ENCODE data around the gene ABCA4. TPM values are rescaled to one million over a fixed set of nuclear protein-coding genes. Genes with fewer than 3 reads are reported as not detected.

ABCA4 gene
- total RNA-seq, 4 donors from 2014 or later: not detected

DNA sequence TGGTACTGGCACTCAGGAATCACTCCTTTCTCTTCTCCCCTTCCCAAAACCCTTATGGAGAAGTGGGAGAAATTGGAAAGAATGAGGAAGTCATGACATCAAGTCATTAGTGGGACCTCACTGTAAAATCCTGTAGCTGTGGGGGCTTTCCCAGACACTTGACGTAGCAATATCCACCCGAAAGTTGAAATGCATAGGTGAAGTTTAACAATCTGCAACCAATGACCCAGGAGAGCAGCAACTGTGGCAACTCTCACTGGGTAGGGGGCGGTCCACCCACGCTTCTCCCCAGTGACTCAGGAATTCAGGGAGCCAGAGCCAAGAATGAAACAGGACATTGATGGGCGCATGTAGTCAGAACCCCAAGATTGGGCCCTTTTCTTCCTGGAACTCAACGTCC, 27.0 kb downstream of the ABCA4 start:
- Histone ChIP-seq H3K27me3 (no peaks in the 10 kb centered on the region), H3K4me1 (peaks cover 35 to 59% of the 10 kb centered on the region in 2 donors), H3K36me3 (no peaks in the 10 kb centered on the region), H3K4me3 (peak overlapping the region in 2 of 4 donors; percentile 6 to 7), H3K27ac (peak overlapping the region; percentile 71 to 80 (median 73)), H3K9me3 (no peaks in the 10 kb centered on the region)
- TF ChIP-seq, protein P1, sequence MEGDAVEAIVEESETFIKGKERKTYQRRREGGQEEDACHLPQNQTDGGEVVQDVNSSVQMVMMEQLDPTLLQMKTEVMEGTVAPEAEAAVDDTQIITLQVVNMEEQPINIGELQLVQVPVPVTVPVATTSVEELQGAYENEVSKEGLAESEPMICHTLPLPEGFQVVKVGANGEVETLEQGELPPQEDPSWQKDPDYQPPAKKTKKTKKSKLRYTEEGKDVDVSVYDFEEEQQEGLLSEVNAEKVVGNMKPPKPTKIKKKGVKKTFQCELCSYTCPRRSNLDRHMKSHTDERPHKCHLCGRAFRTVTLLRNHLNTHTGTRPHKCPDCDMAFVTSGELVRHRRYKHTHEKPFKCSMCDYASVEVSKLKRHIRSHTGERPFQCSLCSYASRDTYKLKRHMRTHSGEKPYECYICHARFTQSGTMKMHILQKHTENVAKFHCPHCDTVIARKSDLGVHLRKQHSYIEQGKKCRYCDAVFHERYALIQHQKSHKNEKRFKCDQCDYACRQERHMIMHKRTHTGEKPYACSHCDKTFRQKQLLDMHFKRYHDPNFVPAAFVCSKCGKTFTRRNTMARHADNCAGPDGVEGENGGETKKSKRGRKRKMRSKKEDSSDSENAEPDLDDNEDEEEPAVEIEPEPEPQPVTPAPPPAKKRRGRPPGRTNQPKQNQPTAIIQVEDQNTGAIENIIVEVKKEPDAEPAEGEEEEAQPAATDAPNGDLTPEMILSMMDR (IDR thresholded peaks at IDR 0.05 in 4 of 5, conservative IDR thresholded peaks at IDR 0.05 in 1 of 5): no peak
- TF ChIP-seq POLR2A (IDR thresholded peaks at IDR 0.05): no peak
- DNase-seq (no peak), ATAC-seq (no peak)
- in situ Hi-C loops (cut with MboI; ENCODE audit: low sequenced_read_pairs in 4 of 4): no loop called here
- intact Hi-C loops (cut with DNase I; ENCODE audit: low total_unique reads): no loop called here

DNA sequence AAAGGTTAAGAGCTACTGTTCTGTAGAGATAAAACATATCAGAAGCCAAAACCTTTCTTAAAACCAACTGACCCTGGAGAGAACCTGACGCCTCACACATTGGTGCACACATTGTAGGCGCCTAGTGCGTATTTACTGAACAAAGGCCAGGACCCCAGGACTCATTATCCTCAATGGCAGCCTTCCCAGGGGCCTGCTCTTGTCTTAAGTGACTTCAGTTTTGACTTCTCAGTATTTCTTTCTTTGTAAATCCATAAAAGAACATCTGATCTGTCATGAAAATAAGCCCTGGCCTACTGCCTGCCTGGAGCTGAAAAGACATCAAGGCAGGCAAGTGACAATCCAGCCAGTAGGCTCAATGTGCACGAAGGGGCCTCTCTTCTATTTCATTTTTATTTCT, 27.6 kb downstream of the ABCA4 start:
- H3K27ac ChIP-seq: peak overlapping the region; percentile 71 to 80 (median 73)
- in situ Hi-C loops (cut with MboI; ENCODE audit: low sequenced_read_pairs in 4 of 4): no loop called here
- TF ChIP-seq, protein P1 (IDR thresholded peaks at IDR 0.05 in 4 of 5, conservative IDR thresholded peaks at IDR 0.05 in 1 of 5): no peak
- no peak for ATAC-seq
- no peak overlapping the region for H3K4me3 ChIP-seq
- H3K4me1 ChIP-seq: peaks cover 35 to 59% of the 10 kb centered on the region in 2 donors
- intact Hi-C loops (cut with DNase I; ENCODE audit: low total_unique reads): no loop called here
- H3K27me3 ChIP-seq: no peaks in the 10 kb centered on the region
- no peaks in the 10 kb centered on the region for H3K9me3 ChIP-seq
- DNase-seq: no peak
- H3K36me3 ChIP-seq: no peaks in the 10 kb centered on the region

DNA sequence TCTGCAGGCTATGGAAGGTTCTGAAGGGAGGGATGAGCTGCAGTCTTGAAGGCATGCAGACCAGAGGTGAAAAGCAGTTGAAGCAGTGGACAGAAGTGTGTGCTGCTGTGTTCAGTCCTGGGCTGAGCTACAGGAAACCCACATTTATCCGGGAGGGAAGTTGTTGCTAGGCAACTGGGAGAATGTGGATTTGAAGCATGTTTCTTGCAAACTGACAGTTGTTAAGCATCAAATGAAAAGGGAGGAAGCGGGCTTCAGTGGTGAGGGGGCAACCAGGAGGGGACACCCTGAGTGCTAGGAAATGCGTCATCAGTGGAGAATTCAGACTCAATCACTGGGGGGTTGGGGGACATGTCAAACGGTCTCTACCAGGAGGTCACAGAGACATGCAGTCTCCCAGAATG, 28.7 kb downstream of the ABCA4 start:
- TF ChIP-seq, protein P1 (IDR thresholded peaks at IDR 0.05 in 4 of 5, conservative IDR thresholded peaks at IDR 0.05 in 1 of 5): no peak
- TF ChIP-seq POLR2A (IDR thresholded peaks at IDR 0.05): no peak
- Histone ChIP-seq H3K4me1 (peaks cover 35 to 56% of the 10 kb centered on the region in 2 donors), H3K27me3 (no peaks in the 10 kb centered on the region), H3K27ac (peak overlapping the region; percentile 71 to 80 (median 73)), H3K4me3 (no peak overlapping the region), H3K36me3 (no peaks in the 10 kb centered on the region), H3K9me3 (no peaks in the 10 kb centered on the region)
- no peak for DNase-seq
- in situ Hi-C loops (cut with MboI; ENCODE audit: low sequenced_read_pairs in 4 of 4): no loop called here
- intact Hi-C loops (cut with DNase I; ENCODE audit: low total_unique reads): no loop called here
- no peak for ATAC-seq

DNA sequence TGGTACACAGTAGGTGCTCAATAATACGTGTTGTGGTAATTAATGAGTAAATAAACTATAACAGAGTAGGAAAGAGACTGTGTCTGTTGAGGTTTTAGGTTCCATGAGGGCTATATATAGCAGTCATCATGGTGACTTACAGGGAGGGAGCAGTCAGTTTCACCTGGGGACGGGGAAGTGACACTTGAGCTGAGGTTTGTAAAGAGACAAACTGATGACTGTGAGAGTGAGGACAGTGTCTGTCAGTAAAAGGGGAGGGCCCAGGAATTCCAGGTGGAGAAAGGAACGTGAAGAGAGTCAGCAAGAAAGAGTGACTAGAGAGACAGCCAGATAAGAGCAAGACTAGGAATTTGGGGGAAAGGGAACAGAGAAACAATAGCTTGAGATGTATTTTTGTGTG, 30.2 kb downstream of the ABCA4 start:
- no peaks in the 10 kb centered on the region for H3K9me3 ChIP-seq
- ATAC-seq (no peak), DNase-seq (no peak)
- in situ Hi-C loops (cut with MboI; ENCODE audit: low sequenced_read_pairs in 4 of 4): no loop called here
- intact Hi-C loops (cut with DNase I; ENCODE audit: low total_unique reads): no loop called here
- no peaks in the 10 kb centered on the region for H3K27me3 ChIP-seq
- H3K4me3 ChIP-seq: no peak overlapping the region
- H3K36me3 ChIP-seq: no peaks in the 10 kb centered on the region
- peaks cover 29 to 44% of the 10 kb centered on the region in 2 donors for H3K4me1 ChIP-seq
- TF ChIP-seq, protein P1 (IDR thresholded peaks at IDR 0.05 in 4 of 5, conservative IDR thresholded peaks at IDR 0.05 in 1 of 5): no peak
- no peak for TF ChIP-seq POLR2A (IDR thresholded peaks at IDR 0.05)
- H3K27ac ChIP-seq: peak overlapping the region; percentile 38 to 80 (median 73)

DNA sequence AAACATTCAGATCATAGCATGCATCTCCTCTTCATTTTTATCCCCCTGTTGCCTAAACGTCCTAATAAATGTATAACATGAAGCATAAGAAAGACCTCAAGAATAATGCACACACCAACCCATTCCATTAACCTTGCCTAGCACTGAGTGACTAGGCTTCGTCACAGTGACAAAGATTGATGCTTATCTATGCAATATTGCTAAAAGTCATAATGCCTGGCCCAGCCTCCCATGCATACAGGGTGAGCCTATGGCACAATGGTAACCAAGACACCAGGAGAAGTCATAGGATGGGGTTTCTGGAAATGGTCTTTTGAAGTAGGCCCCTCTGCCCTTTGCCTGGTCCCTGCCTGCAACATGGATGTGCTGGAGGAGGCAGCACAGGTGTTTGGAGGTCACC, 33.8 kb downstream of the ABCA4 start:
- Histone ChIP-seq H3K27ac (no peak overlapping the region), H3K27me3 (no peaks in the 10 kb centered on the region), H3K4me1 (peaks cover 6 to 16% of the 10 kb centered on the region in 2 donors), H3K36me3 (no peaks in the 10 kb centered on the region), H3K9me3 (no peaks in the 10 kb centered on the region), H3K4me3 (no peak overlapping the region)
- in situ Hi-C loops (cut with MboI; ENCODE audit: low sequenced_read_pairs in 4 of 4) (no loop called here), intact Hi-C loops (cut with DNase I; ENCODE audit: low total_unique reads) (no loop called here)
- DNase-seq: no peak
- ATAC-seq: no peak
- TF ChIP-seq, protein P1 (IDR thresholded peaks at IDR 0.05 in 4 of 5, conservative IDR thresholded peaks at IDR 0.05 in 1 of 5): no peak
- no peak for TF ChIP-seq POLR2A (IDR thresholded peaks at IDR 0.05)
